Astrocyte (in vitro differentiated cells and primary cell): Measurements from ENCODE around the gene ZEB1.

Experiments
- EZH2 ChIP-seq: IDR thresholded peaks from 2 replicates; pipeline ENCODE4 v1.6.1; 2012; ENCODE audit warnings: mild to moderate bottlenecking, low read length, inconsistent platforms; ENCODE audit not compliant: insufficient read depth
- TF ChIP-seq, protein P1 (sequence below): IDR thresholded peaks from 2 replicates; pipeline ENCODE4 v1.5.1; 2011; ENCODE audit warnings: low read depth, mild to moderate bottlenecking, inconsistent platforms, low read length, moderate library complexity; ENCODE audit not compliant: insufficient read depth

DNA sequence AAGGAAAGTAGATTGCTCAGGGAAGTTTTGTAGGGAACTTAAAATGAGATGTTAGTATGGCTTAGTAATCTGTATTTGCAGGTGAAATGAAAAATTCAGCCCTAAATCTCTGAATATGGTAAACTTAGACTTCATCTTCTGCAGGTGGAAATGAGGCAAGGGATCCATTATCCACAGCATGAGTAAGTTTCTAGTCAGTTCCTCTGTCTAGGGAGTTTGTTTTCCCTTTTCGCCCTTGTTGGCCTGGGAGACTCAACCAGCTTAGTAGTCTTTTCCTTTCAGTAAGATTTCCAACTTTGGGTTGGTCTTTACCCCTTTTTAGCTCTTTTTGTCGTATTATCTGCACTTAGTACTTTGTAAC lies 65.6 kb downstream of the ZEB1 start:
- TF ChIP-seq, protein P1, sequence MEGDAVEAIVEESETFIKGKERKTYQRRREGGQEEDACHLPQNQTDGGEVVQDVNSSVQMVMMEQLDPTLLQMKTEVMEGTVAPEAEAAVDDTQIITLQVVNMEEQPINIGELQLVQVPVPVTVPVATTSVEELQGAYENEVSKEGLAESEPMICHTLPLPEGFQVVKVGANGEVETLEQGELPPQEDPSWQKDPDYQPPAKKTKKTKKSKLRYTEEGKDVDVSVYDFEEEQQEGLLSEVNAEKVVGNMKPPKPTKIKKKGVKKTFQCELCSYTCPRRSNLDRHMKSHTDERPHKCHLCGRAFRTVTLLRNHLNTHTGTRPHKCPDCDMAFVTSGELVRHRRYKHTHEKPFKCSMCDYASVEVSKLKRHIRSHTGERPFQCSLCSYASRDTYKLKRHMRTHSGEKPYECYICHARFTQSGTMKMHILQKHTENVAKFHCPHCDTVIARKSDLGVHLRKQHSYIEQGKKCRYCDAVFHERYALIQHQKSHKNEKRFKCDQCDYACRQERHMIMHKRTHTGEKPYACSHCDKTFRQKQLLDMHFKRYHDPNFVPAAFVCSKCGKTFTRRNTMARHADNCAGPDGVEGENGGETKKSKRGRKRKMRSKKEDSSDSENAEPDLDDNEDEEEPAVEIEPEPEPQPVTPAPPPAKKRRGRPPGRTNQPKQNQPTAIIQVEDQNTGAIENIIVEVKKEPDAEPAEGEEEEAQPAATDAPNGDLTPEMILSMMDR: no peak
- TF ChIP-seq EZH2: no peak
